ENCODE data around the gene NUDT8. TPM values are rescaled to one million over a fixed set of nuclear protein-coding genes. Genes with fewer than 3 reads are reported as not detected.

NUDT8 gene
- total and polyA plus RNA-seq, 10 of the 15 experiments (the other 5 are each of a cell fraction or from before 2014, with no cell fraction given) = 0.32 to 18.2 (median 9.8) TPM

DNA sequence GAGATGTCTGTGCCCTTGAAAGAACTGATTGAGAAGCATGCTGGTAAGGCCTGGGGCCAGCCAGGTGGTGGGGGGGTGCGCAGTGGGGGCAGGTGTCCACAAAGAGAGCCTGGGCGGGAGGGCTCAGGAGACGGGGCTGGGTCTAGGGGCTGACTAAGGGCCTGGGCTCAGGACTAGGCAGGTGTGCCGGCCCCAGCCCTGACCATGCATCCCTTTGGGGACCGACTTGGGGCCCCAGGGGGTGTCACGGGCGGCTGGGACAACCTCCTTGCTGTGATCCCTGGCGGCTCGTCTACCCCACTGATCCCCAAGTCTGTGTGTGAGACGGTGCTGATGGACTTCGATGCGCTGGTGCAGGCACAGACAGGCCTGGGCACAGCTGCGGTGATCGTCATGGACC lies 18.6 kb downstream of the NUDT8 start:
- FAIRE-seq = no peak
- H3K79me2 ChIP-seq (ENCODE audit: control insufficient read depth, insufficient read depth, low read length) = peaks cover 16% of the 10 kb centered on the region
- H3K4me3 ChIP-seq = no peak overlapping the region
- H3K36me3 ChIP-seq (ENCODE audit: control insufficient read depth in 2 of 2, insufficient read depth in 2 of 2, low read length in 1 of 2) = peaks cover 11 to 22% of the 10 kb centered on the region in 2 experiments; a peak in 3 of 4 replicates
- in situ Hi-C loops (cut with MboI) = no loop called here
- RAD21 ChIA-PET (ENCODE audit: unreplicated experiment) = no interaction called here
- no peak overlapping the region for H3K4me2 ChIP-seq (ENCODE audit: control insufficient read depth, insufficient read depth)
- CTCF ChIA-PET = no interaction called here
- over 99% methylated on average over 14 of the region's 14 CpGs for WGBS (ENCODE audit: insufficient coverage, insufficient replicate concordance, low lambda C conversion rate, missing lambda C conversion rate)
- no peak overlapping the region for H3K27ac ChIP-seq (ENCODE audit: control insufficient read depth, insufficient read depth)
- no peaks in the 10 kb centered on the region for H3K27me3 ChIP-seq (replicated peaks in 1 of 2; ENCODE audit: control insufficient read depth in 2 of 2, insufficient read depth in 2 of 2, low read length in 1 of 2)
- H3K4me1 ChIP-seq (ENCODE audit: control insufficient read depth, insufficient read depth, low read length) = peaks cover 34% of the 10 kb centered on the region
- TF ChIP-seq SP1 (IDR thresholded peaks at IDR 0.05; ENCODE audit: low read depth, low read length) (no peak), HDGF (IDR thresholded peaks at IDR 0.05) (no peak), BCL11A (IDR thresholded peaks at IDR 0.05; ENCODE audit: low read depth, low read length) (no peak), ATF7 (IDR thresholded peaks at IDR 0.05; ENCODE audit: low read depth) (no peak), LARP7 (IDR thresholded peaks at IDR 0.05) (no peak), NR2F1 (conservative IDR thresholded peaks at IDR 0.05) (no peak), MTA2 (IDR thresholded peaks at IDR 0.05; ENCODE audit: low read depth) (no peak), EZH2 (IDR thresholded peaks at IDR 0.05; ENCODE audit: borderline replicate concordance, control insufficient read depth, low read depth, low read length) (no peak), KDM1A (IDR thresholded peaks at IDR 0.05; ENCODE audit: borderline replicate concordance) (no peak), TBL1XR1 (IDR thresholded peaks at IDR 0.05; ENCODE audit: low read depth, low read length) (no peak), HCFC1 (IDR thresholded peaks at IDR 0.05; ENCODE audit: low read length) (no peak)
- TF ChIP-seq, protein P1, sequence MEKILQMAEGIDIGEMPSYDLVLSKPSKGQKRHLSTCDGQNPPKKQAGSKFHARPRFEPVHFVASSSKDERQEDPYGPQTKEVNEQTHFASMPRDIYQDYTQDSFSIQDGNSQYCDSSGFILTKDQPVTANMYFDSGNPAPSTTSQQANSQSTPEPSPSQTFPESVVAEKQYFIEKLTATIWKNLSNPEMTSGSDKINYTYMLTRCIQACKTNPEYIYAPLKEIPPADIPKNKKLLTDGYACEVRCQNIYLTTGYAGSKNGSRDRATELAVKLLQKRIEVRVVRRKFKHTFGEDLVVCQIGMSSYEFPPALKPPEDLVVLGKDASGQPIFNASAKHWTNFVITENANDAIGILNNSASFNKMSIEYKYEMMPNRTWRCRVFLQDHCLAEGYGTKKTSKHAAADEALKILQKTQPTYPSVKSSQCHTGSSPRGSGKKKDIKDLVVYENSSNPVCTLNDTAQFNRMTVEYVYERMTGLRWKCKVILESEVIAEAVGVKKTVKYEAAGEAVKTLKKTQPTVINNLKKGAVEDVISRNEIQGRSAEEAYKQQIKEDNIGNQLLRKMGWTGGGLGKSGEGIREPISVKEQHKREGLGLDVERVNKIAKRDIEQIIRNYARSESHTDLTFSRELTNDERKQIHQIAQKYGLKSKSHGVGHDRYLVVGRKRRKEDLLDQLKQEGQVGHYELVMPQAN (conservative IDR thresholded peaks at IDR 0.05) = no peak
- TF ChIP-seq, protein P2, sequence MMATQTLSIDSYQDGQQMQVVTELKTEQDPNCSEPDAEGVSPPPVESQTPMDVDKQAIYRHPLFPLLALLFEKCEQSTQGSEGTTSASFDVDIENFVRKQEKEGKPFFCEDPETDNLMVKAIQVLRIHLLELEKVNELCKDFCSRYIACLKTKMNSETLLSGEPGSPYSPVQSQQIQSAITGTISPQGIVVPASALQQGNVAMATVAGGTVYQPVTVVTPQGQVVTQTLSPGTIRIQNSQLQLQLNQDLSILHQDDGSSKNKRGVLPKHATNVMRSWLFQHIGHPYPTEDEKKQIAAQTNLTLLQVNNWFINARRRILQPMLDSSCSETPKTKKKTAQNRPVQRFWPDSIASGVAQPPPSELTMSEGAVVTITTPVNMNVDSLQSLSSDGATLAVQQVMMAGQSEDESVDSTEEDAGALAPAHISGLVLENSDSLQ (IDR thresholded peaks at IDR 0.05) = no peak
- TF ChIP-seq, protein P3, sequence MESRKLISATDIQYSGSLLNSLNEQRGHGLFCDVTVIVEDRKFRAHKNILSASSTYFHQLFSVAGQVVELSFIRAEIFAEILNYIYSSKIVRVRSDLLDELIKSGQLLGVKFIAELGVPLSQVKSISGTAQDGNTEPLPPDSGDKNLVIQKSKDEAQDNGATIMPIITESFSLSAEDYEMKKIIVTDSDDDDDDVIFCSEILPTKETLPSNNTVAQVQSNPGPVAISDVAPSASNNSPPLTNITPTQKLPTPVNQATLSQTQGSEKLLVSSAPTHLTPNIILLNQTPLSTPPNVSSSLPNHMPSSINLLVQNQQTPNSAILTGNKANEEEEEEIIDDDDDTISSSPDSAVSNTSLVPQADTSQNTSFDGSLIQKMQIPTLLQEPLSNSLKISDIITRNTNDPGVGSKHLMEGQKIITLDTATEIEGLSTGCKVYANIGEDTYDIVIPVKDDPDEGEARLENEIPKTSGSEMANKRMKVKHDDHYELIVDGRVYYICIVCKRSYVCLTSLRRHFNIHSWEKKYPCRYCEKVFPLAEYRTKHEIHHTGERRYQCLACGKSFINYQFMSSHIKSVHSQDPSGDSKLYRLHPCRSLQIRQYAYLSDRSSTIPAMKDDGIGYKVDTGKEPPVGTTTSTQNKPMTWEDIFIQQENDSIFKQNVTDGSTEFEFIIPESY (IDR thresholded peaks at IDR 0.05) = no peak
- TF ChIP-seq, protein P4, sequence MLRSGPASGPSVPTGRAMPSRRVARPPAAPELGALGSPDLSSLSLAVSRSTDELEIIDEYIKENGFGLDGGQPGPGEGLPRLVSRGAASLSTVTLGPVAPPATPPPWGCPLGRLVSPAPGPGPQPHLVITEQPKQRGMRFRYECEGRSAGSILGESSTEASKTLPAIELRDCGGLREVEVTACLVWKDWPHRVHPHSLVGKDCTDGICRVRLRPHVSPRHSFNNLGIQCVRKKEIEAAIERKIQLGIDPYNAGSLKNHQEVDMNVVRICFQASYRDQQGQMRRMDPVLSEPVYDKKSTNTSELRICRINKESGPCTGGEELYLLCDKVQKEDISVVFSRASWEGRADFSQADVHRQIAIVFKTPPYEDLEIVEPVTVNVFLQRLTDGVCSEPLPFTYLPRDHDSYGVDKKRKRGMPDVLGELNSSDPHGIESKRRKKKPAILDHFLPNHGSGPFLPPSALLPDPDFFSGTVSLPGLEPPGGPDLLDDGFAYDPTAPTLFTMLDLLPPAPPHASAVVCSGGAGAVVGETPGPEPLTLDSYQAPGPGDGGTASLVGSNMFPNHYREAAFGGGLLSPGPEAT (IDR thresholded peaks at IDR 0.05; ENCODE audit: low read depth) = no peak
- ATAC-seq = no peak
- POLR2A ChIA-PET = no interaction called here
- no peaks in the 10 kb centered on the region for H4K20me1 ChIP-seq (ENCODE audit: control insufficient read depth, insufficient read depth)
- H3K9ac ChIP-seq (ENCODE audit: control insufficient read depth, insufficient read depth, low read length) = no peak overlapping the region
- H3K9me3 ChIP-seq (replicated peaks; ENCODE audit: control insufficient read depth, insufficient read depth, low read length) = no peaks in the 10 kb centered on the region
- intact Hi-C loops (cut with micrococcal nuclease; ENCODE audit: unreplicated experiment) = loop anchor here (5.0 kb wide), 1 partner anchor 39 kb away; no protein-coding TSS in a partner anchor
- SMC1A ChIA-PET (ENCODE audit: uncharacterized antibody, unreplicated experiment) = no interaction called here
- BruUV-seq (replicated peaks) = no TSS peak
- no peak for DNase-seq (ENCODE audit: low read depth, low spot score)
- H2AFZ ChIP-seq (ENCODE audit: control insufficient read depth, low read depth, low read length) = no peak overlapping the region
